Stimulated activated CD4-positive, alpha-beta T cell treated with anti-CD3 and anti-CD28 coated beads, Interleukin-2, amount 100 ng/mL, for 48 hours (primary cell): ENCODE results near the gene PIP5K1B.

Experiments
- DNase-seq, 2 donors: peaks; one replicate each; pipeline ENCODE4 v3.0.0-alpha.2; 2020

PIP5K1B gene

GRCh38 chr9:68741234-68741633 is 36.2 kb downstream of the PIP5K1B start:
- DNase-seq = no peak

GRCh38 chr9:68741704-68742332 is 36.8 kb downstream of the PIP5K1B start:
- DNase-seq = no peak

- DNase-seq = no peak
Observed at GRCh38 chr9:68742333-68742730, 37.3 kb downstream of the PIP5K1B start.

GRCh38 chr9:68744426-68744825 is 39.4 kb downstream of the PIP5K1B start:
- DNase-seq = no peak

- no peak for DNase-seq
Observed at GRCh38 chr9:68746525-68746924, 41.5 kb downstream of the PIP5K1B start.

- no peak for DNase-seq
Observed at GRCh38 chr9:68747043-68747533, 42.0 kb downstream of the PIP5K1B start.

- DNase-seq = no peak
Observed at GRCh38 chr9:68749135-68749534, 44.1 kb downstream of the PIP5K1B start.

- DNase-seq = no peak
Observed at GRCh38 chr9:68749579-68750159, 44.6 kb downstream of the PIP5K1B start.

- DNase-seq = no peak
Observed at GRCh38 chr9:68750255-68750654, 45.2 kb downstream of the PIP5K1B start.

GRCh38 chr9:68750786-68751185 is 45.7 kb downstream of the PIP5K1B start:
- DNase-seq = no peak

- no peak for DNase-seq
Observed at GRCh38 chr9:68751556-68751955, 46.5 kb downstream of the PIP5K1B start.

- no peak for DNase-seq
Observed at GRCh38 chr9:68755051-68755450, 50.0 kb downstream of the PIP5K1B start.

GRCh38 chr9:68755752-68756151 is 50.7 kb downstream of the PIP5K1B start:
- DNase-seq = no peak

GRCh38 chr9:68759981-68760673 is 55.1 kb downstream of the PIP5K1B start:
- no peak for DNase-seq

- no peak for DNase-seq
Observed at GRCh38 chr9:68760674-68761333, 55.8 kb downstream of the PIP5K1B start.

- DNase-seq = no peak
Observed at GRCh38 chr9:68762570-68762969, 57.5 kb downstream of the PIP5K1B start.

- DNase-seq = no peak
Observed at GRCh38 chr9:68763104-68763503, 58.1 kb downstream of the PIP5K1B start.

GRCh38 chr9:68768619-68769018 is 63.6 kb downstream of the PIP5K1B start:
- no peak for DNase-seq

- DNase-seq = no peak
Observed at GRCh38 chr9:68769852-68770251, 64.8 kb downstream of the PIP5K1B start.

- no peak for DNase-seq
Observed at GRCh38 chr9:68771376-68771775, 66.3 kb downstream of the PIP5K1B start.

- DNase-seq = no peak
Observed at GRCh38 chr9:68775003-68775730, 70.1 kb downstream of the PIP5K1B start.

- no peak for DNase-seq
Observed at GRCh38 chr9:68777070-68777763, 72.2 kb downstream of the PIP5K1B start.
